ENCODE results near the gene TMEM201. TPM values are rescaled to one million over a fixed set of nuclear protein-coding genes. Genes with fewer than 3 reads are reported as not detected.

The TMEM201 gene
- total and polyA plus RNA-seq, 2 of the 8 experiments (the other 6 are each of a cell fraction or from before 2014, with no cell fraction given): 8.2 to 27.1 TPM

DNA sequence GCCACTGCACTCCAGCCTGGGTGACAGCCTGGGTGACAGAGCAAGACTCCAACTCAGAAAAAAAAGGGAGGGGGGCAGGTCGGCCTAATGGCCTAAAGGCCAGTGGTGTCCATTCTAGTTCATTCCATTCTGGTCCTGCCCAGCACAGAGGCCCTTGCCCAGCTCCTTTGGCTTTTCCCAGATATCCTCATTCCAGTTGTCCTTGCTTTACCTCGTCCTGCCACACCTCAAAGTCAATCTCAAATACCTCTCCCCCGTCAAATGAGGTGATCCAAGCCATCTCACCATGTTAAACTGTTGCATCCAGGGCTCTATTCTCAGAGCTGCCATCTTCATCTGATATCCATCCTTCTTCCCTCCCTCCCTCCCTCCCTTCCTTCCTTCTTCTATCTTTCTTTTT, 42.9 kb downstream of the TMEM201 start:
- ChIA-PET POLR2A (ENCODE audit: partially characterized antibody) (interaction anchor here (1.1 kb wide), 1 partner anchor 58 kb away, joined by 3 read pairs; no protein-coding TSS in a partner anchor), CTCF (ENCODE audit: partially characterized antibody) (interaction anchor here (0.6 to 7.7 kb wide), 12 partner anchors 8 to 545 kb away, joined by 3 to 77 read pairs (median 6); no protein-coding TSS in a partner anchor)
- no peak for TF ChIP-seq FOSL1 (IDR thresholded peaks at IDR 0.05; ENCODE audit: insufficient read depth, low read depth, low read length)
- TF ChIP-seq, protein P1, sequence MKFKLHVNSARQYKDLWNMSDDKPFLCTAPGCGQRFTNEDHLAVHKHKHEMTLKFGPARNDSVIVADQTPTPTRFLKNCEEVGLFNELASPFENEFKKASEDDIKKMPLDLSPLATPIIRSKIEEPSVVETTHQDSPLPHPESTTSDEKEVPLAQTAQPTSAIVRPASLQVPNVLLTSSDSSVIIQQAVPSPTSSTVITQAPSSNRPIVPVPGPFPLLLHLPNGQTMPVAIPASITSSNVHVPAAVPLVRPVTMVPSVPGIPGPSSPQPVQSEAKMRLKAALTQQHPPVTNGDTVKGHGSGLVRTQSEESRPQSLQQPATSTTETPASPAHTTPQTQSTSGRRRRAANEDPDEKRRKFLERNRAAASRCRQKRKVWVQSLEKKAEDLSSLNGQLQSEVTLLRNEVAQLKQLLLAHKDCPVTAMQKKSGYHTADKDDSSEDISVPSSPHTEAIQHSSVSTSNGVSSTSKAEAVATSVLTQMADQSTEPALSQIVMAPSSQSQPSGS (IDR thresholded peaks at IDR 0.05; ENCODE audit: low read length): no peak
- TF ChIP-seq BACH1 (IDR thresholded peaks at IDR 0.05; ENCODE audit: low read length): no peak
- TF ChIP-seq PHF8 (conservative IDR thresholded peaks at IDR 0.05; ENCODE audit: low read depth, low read length): no peak
- TF ChIP-seq BRCA1 (IDR thresholded peaks at IDR 0.05; ENCODE audit: low read depth, low read length): no peak
- no peak for TF ChIP-seq KDM1A (IDR thresholded peaks at IDR 0.05; ENCODE audit: borderline replicate concordance, low read length)
- no peak for TF ChIP-seq RBBP5 (IDR thresholded peaks at IDR 0.05; ENCODE audit: borderline replicate concordance, low read depth, low read length)
- no peak for TF ChIP-seq CEBPB (IDR thresholded peaks at IDR 0.05; ENCODE audit: low read depth, low read length)

More for the DNA sequence above, 42.9 kb downstream of the TMEM201 start:
- WGBS, 2 experiments (ENCODE audit: extremely low coverage in 1 of 2, insufficient coverage in 1 of 2, insufficient read length in 1 of 2, insufficient replicate concordance in 2 of 2, low coverage in 1 of 2, low lambda C conversion rate in 2 of 2, missing lambda C conversion rate in 1 of 2): 79% methylated on average over 3 of the region's 3 CpGs; no CpG with 5 or more reads in 1 of the 2 experiments
- Histone ChIP-seq H2AK5ac (ENCODE audit: low read depth, low read length) (no peak overlapping the region), H3K79me1 (ENCODE audit: low read depth, low read length) (no peaks in the 10 kb centered on the region), H3K4me3 (ENCODE audit: extremely low read depth in 1 of 4, insufficient read depth in 2 of 4, low read depth in 3 of 4, low read length in 4 of 4) (no peak overlapping the region), H2BK120ac (replicated peaks; ENCODE audit: low read depth, low read length) (no peak overlapping the region), H2BK5ac (ENCODE audit: low read depth, low read length) (no peak overlapping the region), H3K4me1 (replicated peaks in 1 of 4; ENCODE audit: control insufficient read depth in 3 of 4, insufficient read depth in 4 of 4, low read length in 3 of 4) (peaks cover 0 to 10% (median 8%) of the 10 kb centered on the region in 4 experiments; a peak in 5 of 7 replicates), H3K36me3 (ENCODE audit: control insufficient read depth in 2 of 4, insufficient read depth in 4 of 4, low read length in 3 of 4) (no peaks in the 10 kb centered on the region), H3K4ac (replicated peaks; ENCODE audit: insufficient read length, low read depth, low read length) (no peak overlapping the region), H2BK15ac (ENCODE audit: low read length) (no peak overlapping the region), H3K14ac (ENCODE audit: insufficient read length) (no peak overlapping the region), H4K20me1 (replicated peaks in 1 of 2; ENCODE audit: control insufficient read depth in 1 of 2, insufficient read depth in 2 of 2, low read length in 2 of 2) (no peaks in the 10 kb centered on the region), H3K18ac (ENCODE audit: extremely low read depth, low read length) (no peak overlapping the region), H3K23me2 (ENCODE audit: low read depth, low read length) (no peaks in the 10 kb centered on the region), H3K4me2 (ENCODE audit: insufficient read depth in 1 of 2, low read depth in 2 of 2, low read length in 2 of 2) (no peak overlapping the region), H3K56ac (replicated peaks; ENCODE audit: insufficient read length, low read depth, low read length) (no peak overlapping the region), H3K27me3 (replicated peaks in 1 of 4; ENCODE audit: control insufficient read depth in 3 of 4, extremely low read depth in 1 of 4, insufficient read depth in 3 of 4, low read length in 3 of 4) (peaks cover 0 to 8% (median 0%) of the 10 kb centered on the region in 4 experiments; a peak in 2 of 7 replicates), H3K23ac (ENCODE audit: insufficient read length) (no peak overlapping the region), H4K5ac (ENCODE audit: insufficient read length, low read depth, low read length) (no peak overlapping the region), H2AFZ (ENCODE audit: low read length) (no peak overlapping the region), H3K27ac (ENCODE audit: low read depth, low read length) (no peak overlapping the region), H3K9me3 (ENCODE audit: insufficient read depth in 2 of 2, low read depth in 1 of 2, low read length in 1 of 2) (no peaks in the 10 kb centered on the region), H2BK12ac (ENCODE audit: low read depth, low read length) (no peak overlapping the region), H4K8ac (ENCODE audit: extremely low read depth, insufficient read depth, low read length) (no peak overlapping the region), H3K9ac (replicated peaks in 1 of 4; ENCODE audit: extremely low read depth in 1 of 4, low read depth in 3 of 4, low read length in 3 of 4) (no peak overlapping the region), H2BK20ac (ENCODE audit: low read length) (no peak overlapping the region), H4K91ac (replicated peaks; ENCODE audit: insufficient read length, low read length) (no peak overlapping the region), H3K79me2 (ENCODE audit: control insufficient read depth in 1 of 2, insufficient read depth in 2 of 2, low read length in 2 of 2) (no peaks in the 10 kb centered on the region)
- FAIRE-seq (no peak), DNase-seq (ENCODE audit: low read depth in 1 of 2, low spot score in 2 of 2) (no peak)
